ENCODE data around the gene EYS. TPM values are rescaled to one million over a fixed set of nuclear protein-coding genes. Genes with fewer than 3 reads are reported as not detected.

Gene EYS
- total RNA-seq, 1 donor from 2014 or later = not detected

GRCh38 chr6:64290867-64291266, 1416.2 kb downstream of the EYS start:
- no peak for DNase-seq (ENCODE audit: low read depth)
- Histone ChIP-seq H3K27me3 (ENCODE audit: control insufficient read depth, insufficient read depth, low read length) (no peaks in the 10 kb centered on the region), H3K4me3 (ENCODE audit: low read depth, low read length) (no peak overlapping the region), H3K36me3 (ENCODE audit: control insufficient read depth, insufficient read depth, low read length) (no peaks in the 10 kb centered on the region)
- no peak for TF ChIP-seq CTCF (IDR thresholded peaks at IDR 0.05; ENCODE audit: insufficient read depth, low read length, poor library complexity, severe bottlenecking)

- no peak for DNase-seq (ENCODE audit: low read depth)
- TF ChIP-seq CTCF (IDR thresholded peaks at IDR 0.05; ENCODE audit: insufficient read depth, low read length, poor library complexity, severe bottlenecking) = no peak
- no peaks in the 10 kb centered on the region for H3K27me3 ChIP-seq (ENCODE audit: control insufficient read depth, insufficient read depth, low read length)
- no peak overlapping the region for H3K4me3 ChIP-seq (ENCODE audit: low read depth, low read length)
- no peaks in the 10 kb centered on the region for H3K36me3 ChIP-seq (ENCODE audit: control insufficient read depth, insufficient read depth, low read length)
Measured at GRCh38 chr6:64289931-64290330, 1417.1 kb downstream of the EYS start.

- no peak for TF ChIP-seq CTCF (IDR thresholded peaks at IDR 0.05; ENCODE audit: insufficient read depth, low read length, poor library complexity, severe bottlenecking)
- no peaks in the 10 kb centered on the region for H3K27me3 ChIP-seq (ENCODE audit: control insufficient read depth, insufficient read depth, low read length)
- H3K4me3 ChIP-seq (ENCODE audit: low read depth, low read length) = no peak overlapping the region
- H3K36me3 ChIP-seq (ENCODE audit: control insufficient read depth, insufficient read depth, low read length) = no peaks in the 10 kb centered on the region
- DNase-seq (ENCODE audit: low read depth) = no peak
Measured at GRCh38 chr6:64288351-64288750, 1418.7 kb downstream of the EYS start.

- no peaks in the 10 kb centered on the region for H3K27me3 ChIP-seq (ENCODE audit: control insufficient read depth, insufficient read depth, low read length)
- no peaks in the 10 kb centered on the region for H3K36me3 ChIP-seq (ENCODE audit: control insufficient read depth, insufficient read depth, low read length)
- TF ChIP-seq CTCF (IDR thresholded peaks at IDR 0.05; ENCODE audit: insufficient read depth, low read length, poor library complexity, severe bottlenecking) = no peak
- no peak for DNase-seq (ENCODE audit: low read depth)
- H3K4me3 ChIP-seq (ENCODE audit: low read depth, low read length) = no peak overlapping the region
Measured at GRCh38 chr6:64281167-64281566, 1425.9 kb downstream of the EYS start.

- Histone ChIP-seq H3K27me3 (ENCODE audit: control insufficient read depth, insufficient read depth, low read length) (no peaks in the 10 kb centered on the region), H3K4me3 (ENCODE audit: low read depth, low read length) (no peak overlapping the region), H3K36me3 (ENCODE audit: control insufficient read depth, insufficient read depth, low read length) (no peaks in the 10 kb centered on the region)
- no peak for DNase-seq (ENCODE audit: low read depth)
- peak; percentile 45 for TF ChIP-seq CTCF (IDR thresholded peaks at IDR 0.05; ENCODE audit: insufficient read depth, low read length, poor library complexity, severe bottlenecking)
Measured at GRCh38 chr6:64280569-64280968, 1426.5 kb downstream of the EYS start.

- TF ChIP-seq CTCF (IDR thresholded peaks at IDR 0.05; ENCODE audit: insufficient read depth, low read length, poor library complexity, severe bottlenecking) = no peak
- Histone ChIP-seq H3K4me3 (ENCODE audit: low read depth, low read length) (no peak overlapping the region), H3K27me3 (ENCODE audit: control insufficient read depth, insufficient read depth, low read length) (no peaks in the 10 kb centered on the region), H3K36me3 (ENCODE audit: control insufficient read depth, insufficient read depth, low read length) (no peaks in the 10 kb centered on the region)
- no peak for DNase-seq (ENCODE audit: low read depth)
Measured at GRCh38 chr6:64270083-64270482, 1436.9 kb downstream of the EYS start.

All from kidney epithelial cell (primary cell).